Muscle layer of duodenum (tissue), 2 donors: ENCODE measurements around the gene VAMP5.
"Not testable (repeated sequence)": the region's sequence is repeated elsewhere in the genome, so short reads cannot be mapped to it uniquely, and the experiment has no call there.

Experiments
- H3K27ac ChIP-seq: one replicate; pipeline ENCODE4 v1.7.0; 2013; ENCODE audit warnings: mild to moderate bottlenecking, low read length
- H3K27me3 ChIP-seq: one replicate; pipeline ENCODE4 v1.7.0; 2013; ENCODE audit warnings: low read depth, mild to moderate bottlenecking, control low read depth, low read length
- H3K36me3 ChIP-seq, 2 donors: one replicate each; pipeline ENCODE4 v1.7.0; 2013; ENCODE audit warnings: low read length in 2 of 2, control low read depth in 1 of 2, mild to moderate bottlenecking in 1 of 2; ENCODE audit not compliant: insufficient read depth in 2 of 2, control insufficient read depth in 1 of 2
- H3K4me1 ChIP-seq, 2 donors: one replicate each; pipeline ENCODE4 v1.7.0; 2013; ENCODE audit warnings: low read length in 2 of 2, mild to moderate bottlenecking in 2 of 2, control low read depth in 1 of 2, moderate library complexity in 1 of 2; ENCODE audit not compliant: insufficient read depth in 2 of 2, control insufficient read depth in 1 of 2
- H3K4me3 ChIP-seq, 2 donors: one replicate each; pipeline ENCODE4 v1.7.0; 2013; ENCODE audit warnings: low read length in 2 of 2, low read depth in 1 of 2, mild to moderate bottlenecking in 1 of 2
- H3K9me3 ChIP-seq, 2 donors: one replicate each; pipeline ENCODE4 v1.7.0; 2013; ENCODE audit warnings: low read length in 2 of 2, control low read depth in 1 of 2, mild to moderate bottlenecking in 1 of 2; ENCODE audit not compliant: control insufficient read depth in 1 of 2
- donor health status: healthy.

Gene VAMP5

DNA sequence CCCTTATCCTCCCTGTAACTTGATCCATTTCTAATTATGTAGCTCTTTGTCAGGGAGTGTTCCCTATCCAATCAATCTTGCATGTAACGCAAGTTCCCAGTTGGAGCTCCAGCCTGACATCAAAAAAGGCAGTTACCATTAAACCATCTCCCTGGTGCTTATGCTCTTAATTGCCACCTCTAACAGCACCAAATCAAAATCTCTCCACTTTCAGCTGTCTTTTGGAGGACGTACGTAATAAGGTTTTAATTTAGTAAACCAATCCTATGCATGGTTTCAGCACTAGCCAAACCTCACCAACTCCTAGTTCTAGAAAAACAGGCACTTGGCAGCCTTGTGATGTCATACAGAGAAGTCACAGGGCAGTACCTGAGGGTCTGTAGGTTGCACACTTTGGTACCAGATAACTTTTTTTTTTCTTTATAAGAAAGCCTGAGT, 40.0 kb upstream of the VAMP5 start:
- not testable (repeated sequence) for H3K9me3 ChIP-seq, H3K27me3 ChIP-seq, H3K27ac ChIP-seq, H3K4me3 ChIP-seq
- Histone ChIP-seq H3K36me3 (peaks cover 37 to 52% of the 10 kb centered on the region in 2 donors), H3K4me1 (peaks cover 8 to 35% of the 10 kb centered on the region in 2 donors)

- peak overlapping the region; percentile 62 for H3K27ac ChIP-seq
- H3K4me3 ChIP-seq, H3K27me3 ChIP-seq, H3K9me3 ChIP-seq: not testable (repeated sequence)
- peaks cover 42 to 58% of the 10 kb centered on the region in 2 donors for H3K36me3 ChIP-seq
- H3K4me1 ChIP-seq, result peaks cover 8 to 35% of the 10 kb centered on the region in 2 donors
These were observed 39.1 kb upstream of the VAMP5 start for GRCh38 chr2:85544915-85545779.

DNA sequence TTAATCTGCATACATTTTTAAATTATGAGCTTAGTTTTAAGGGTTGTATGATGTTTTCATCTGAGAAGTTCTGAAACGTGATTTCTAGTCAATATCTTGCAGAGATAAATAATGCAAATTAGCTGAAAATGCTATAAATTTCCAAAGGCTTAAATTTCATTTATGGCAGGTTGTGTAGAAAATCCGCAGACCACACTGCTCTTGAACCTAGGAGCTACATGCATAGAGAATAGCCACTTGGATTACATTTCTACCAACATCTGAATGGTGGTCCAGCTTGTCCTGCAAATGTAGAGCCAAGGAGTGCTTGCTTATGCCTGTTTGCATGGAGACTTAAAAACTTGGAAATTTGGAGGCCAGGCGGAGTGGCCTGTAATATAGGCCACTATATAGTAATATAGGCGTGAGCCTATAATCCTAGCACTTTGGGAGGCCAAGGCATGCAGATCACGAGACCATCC, 38.4 kb upstream of the VAMP5 start:
- no peaks in the 10 kb centered on the region for H3K27me3 ChIP-seq
- H3K27ac ChIP-seq, result peak overlapping the region; percentile 62
- H3K4me1 ChIP-seq, result peaks cover 8 to 32% of the 10 kb centered on the region in 2 donors
- peaks cover 48 to 65% of the 10 kb centered on the region in 2 donors for H3K36me3 ChIP-seq
- no peak overlapping the region for H3K4me3 ChIP-seq
- H3K9me3 ChIP-seq, result no peaks in the 10 kb centered on the region

DNA sequence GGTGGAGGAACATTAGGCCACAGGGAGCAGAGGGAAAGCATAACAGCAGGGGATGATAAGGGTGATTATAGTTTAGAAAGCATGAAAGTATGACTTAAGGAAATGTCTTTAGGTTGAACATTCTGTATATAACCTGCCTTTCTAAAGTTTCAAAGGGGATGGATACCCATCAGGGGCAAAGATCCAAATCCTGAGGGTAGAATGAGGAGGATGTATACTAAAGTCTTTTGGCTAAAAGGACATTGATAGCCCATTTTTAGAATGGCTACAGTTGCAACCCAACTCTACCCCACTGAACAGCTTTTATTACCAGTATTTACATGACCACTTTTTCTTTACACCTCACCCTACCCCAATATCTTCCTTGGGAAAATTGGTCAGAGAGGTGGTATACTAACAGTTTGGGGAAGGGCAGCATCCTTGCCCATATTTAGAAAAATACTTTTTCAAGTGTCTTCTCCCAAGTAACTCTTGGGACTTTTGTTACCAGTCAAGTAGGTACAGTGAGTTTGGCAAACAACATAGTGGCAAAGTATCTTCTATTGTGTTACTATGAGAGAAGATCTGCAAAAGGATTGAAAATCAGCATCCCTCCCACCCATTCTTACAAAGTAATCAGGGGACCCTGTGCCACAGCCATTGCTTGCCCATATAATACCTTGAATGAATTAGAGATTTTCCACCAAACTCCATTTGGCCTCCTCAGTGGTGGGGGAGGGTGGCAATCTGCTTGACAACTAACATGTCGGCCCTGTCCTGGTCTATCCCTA, 37.0 kb upstream of the VAMP5 start:
- H3K4me3 ChIP-seq, result no peak overlapping the region
- peaks cover 0 to 25% of the 10 kb centered on the region in 2 donors for H3K4me1 ChIP-seq
- H3K36me3 ChIP-seq, result peaks cover 50 to 63% of the 10 kb centered on the region in 2 donors
- H3K9me3 ChIP-seq, result no peaks in the 10 kb centered on the region
- H3K27me3 ChIP-seq, result no peaks in the 10 kb centered on the region
- H3K27ac ChIP-seq, result no peak overlapping the region

- H3K4me3 ChIP-seq, result no peak overlapping the region
- H3K9me3 ChIP-seq, result no peaks in the 10 kb centered on the region
- H3K36me3 ChIP-seq, result peaks cover 50 to 63% of the 10 kb centered on the region in 2 donors
- H3K27ac ChIP-seq, result no peak overlapping the region
- no peaks in the 10 kb centered on the region for H3K27me3 ChIP-seq
- H3K4me1 ChIP-seq, result peaks cover 0 to 18% of the 10 kb centered on the region in 2 donors
These were observed 36.2 kb upstream of the VAMP5 start for GRCh38 chr2:85547859-85548607.

DNA sequence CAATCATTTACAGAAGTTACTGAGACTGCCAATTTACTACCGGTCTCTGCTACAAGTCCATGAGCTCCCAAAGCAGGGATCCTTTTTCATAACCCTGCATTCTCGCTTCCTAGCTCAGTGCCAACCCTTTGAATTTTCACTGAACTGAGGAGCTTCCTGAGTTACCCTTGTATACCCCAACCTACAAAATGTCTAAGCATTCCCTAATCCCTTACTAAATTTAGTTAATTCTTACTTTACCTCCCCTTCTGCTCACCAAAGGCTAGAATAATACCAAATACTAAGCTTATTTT, 35.7 kb upstream of the VAMP5 start:
- peaks cover 0 to 15% of the 10 kb centered on the region in 2 donors for H3K4me1 ChIP-seq
- H3K4me3 ChIP-seq, result no peak overlapping the region
- H3K9me3 ChIP-seq, result no peaks in the 10 kb centered on the region
- H3K36me3 ChIP-seq, result peaks cover 51 to 64% of the 10 kb centered on the region in 2 donors
- no peak overlapping the region for H3K27ac ChIP-seq
- H3K27me3 ChIP-seq, result no peaks in the 10 kb centered on the region

GRCh38 chr2:85549095-85549494, 35.1 kb upstream of the VAMP5 start:
- Histone ChIP-seq H3K27ac (no peak overlapping the region), H3K27me3 (no peaks in the 10 kb centered on the region), H3K4me3 (no peak overlapping the region), H3K9me3 (no peaks in the 10 kb centered on the region), H3K36me3 (peaks cover 55 to 63% of the 10 kb centered on the region in 2 donors), H3K4me1 (peaks cover 0 to 11% of the 10 kb centered on the region in 2 donors)

DNA sequence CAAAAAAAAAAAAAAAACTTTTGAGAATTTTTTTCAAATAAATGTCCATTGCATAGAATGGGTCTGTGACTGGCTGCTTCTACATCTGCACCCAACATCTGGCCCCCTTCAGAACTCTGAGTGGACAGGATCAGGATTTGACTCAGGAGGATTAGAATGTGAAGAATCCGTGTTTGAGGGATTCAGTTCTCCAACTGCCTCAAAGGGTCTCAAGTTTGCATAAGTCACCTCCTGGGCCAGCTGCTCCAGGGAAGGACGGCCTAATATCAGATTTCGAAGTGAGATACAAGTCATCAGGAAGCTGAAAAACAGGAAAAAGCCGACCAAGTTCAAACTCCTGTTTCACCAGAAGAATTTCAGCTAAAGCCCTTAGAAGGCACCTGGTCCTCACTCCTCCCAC, 34.4 kb upstream of the VAMP5 start:
- no peak overlapping the region for H3K4me3 ChIP-seq
- H3K9me3 ChIP-seq, result no peaks in the 10 kb centered on the region
- H3K4me1 ChIP-seq, result peaks cover 0 to 7% of the 10 kb centered on the region in 2 donors
- peaks cover 52 to 61% of the 10 kb centered on the region in 2 donors for H3K36me3 ChIP-seq
- peak overlapping the region; percentile 28 for H3K27ac ChIP-seq
- no peaks in the 10 kb centered on the region for H3K27me3 ChIP-seq

DNA sequence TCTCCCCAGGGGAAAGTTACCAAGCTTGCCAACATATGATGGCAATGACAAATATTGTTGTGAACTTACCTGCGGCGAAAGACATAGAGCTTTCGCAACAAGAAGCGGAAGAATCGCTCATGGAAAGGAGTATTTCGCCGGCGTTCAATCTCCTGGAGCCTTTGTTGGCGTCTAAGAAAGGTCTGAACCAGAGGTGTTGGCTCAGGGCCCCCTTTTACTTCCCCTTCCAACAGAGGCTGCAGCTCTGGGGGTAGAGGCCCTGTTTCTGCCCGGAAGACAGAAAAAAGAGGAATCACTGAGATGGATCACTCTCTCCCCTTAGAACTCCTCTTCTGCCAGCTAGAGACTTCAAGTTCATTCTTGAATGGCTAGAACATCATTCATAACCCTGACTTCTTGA, 33.7 kb upstream of the VAMP5 start:
- H3K36me3 ChIP-seq, result peaks cover 51 to 61% of the 10 kb centered on the region in 2 donors
- H3K4me3 ChIP-seq, result no peak overlapping the region
- H3K27me3 ChIP-seq, result no peaks in the 10 kb centered on the region
- H3K9me3 ChIP-seq, result no peaks in the 10 kb centered on the region
- peaks cover 0 to 7% of the 10 kb centered on the region in 2 donors for H3K4me1 ChIP-seq
- peak overlapping the region; percentile 28 for H3K27ac ChIP-seq

DNA sequence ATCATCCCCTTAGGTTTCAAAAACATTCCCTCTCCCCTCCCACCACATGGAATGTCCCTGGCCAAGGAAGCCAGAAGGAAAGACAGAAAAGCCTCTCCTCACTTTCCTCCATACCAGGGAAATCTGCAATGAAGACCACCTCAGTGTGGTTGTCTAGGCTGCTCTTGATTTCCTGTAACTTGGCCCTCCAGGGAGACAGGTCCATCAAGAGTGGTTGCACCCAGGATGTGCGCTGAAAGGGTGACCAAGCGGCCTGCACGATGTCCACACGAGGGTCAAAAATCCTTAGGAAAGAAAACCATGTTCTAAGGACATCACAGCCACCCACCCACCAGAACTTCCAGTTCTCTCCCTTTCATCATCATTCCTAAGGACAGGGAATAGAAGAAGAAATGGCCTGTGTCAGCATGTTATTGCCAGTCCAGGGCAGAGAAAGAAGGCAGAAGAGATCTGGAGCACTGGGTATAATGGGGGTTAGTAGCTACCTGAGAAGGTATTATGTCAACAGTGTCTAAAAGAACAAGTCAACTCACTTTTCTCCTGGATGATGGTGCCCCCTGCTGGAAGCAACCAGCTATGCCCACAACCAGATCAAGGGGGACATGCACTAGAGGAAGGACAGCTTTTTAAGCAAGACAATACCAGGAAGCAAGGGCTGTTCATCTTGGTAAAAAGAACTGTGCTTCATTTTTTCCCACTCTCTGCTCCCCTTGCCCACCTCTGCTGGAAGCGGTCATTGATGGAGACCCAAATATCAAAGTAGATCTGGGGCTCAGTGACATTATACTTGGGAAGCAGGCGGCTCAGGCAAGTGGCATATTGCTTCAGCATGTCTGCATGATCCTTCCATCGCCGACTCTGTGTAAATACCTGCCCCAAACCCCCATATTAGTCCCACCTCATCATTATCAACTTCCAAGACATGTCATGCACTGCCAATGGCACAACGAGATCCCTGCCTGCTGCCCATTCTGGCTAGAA, 32.2 kb upstream of the VAMP5 start:
- Histone ChIP-seq H3K27ac (no peak overlapping the region), H3K4me1 (peaks cover 0 to 7% of the 10 kb centered on the region in 2 donors), H3K36me3 (peaks cover 58 to 61% of the 10 kb centered on the region in 2 donors), H3K27me3 (no peaks in the 10 kb centered on the region), H3K9me3 (no peaks in the 10 kb centered on the region), H3K4me3 (no peak overlapping the region)
